T-helper 17 cell (primary cell): ENCODE results near the gene RHAG. TPM values are rescaled to one million over a fixed set of nuclear protein-coding genes. Genes with fewer than 3 reads are reported as not detected.

Experiments used
- ATAC-seq: fragments of 150-1000 bp; cut with Tn5 transposase; 2 replicates; pipeline ENCODE4 v1.10.0; 2021; ENCODE audit warnings: mild to moderate bottlenecking, moderate library complexity
- DNase-seq, 3 donors: peaks; one replicate each; pipeline versions ENCODE4 v3.0.0 to v3.0.0-alpha.2; 2020 to 2021
- H3K9me3 ChIP-seq: one replicate; pipeline ENCODE4 v1.7.0; 2013; ENCODE audit warnings: low read length, mild to moderate bottlenecking; ENCODE audit not compliant: control insufficient read depth, poor library complexity, severe bottlenecking
- H3K27ac Mint-ChIP-seq: one replicate; pipeline ENCODE4 v1.8.0; 2022; ENCODE audit warnings: mild to moderate bottlenecking, moderate library complexity, mixed read lengths
- H3K27me3 Mint-ChIP-seq: one replicate; pipeline ENCODE4 v1.8.0; 2022; ENCODE audit warnings: mixed read lengths
- H3K36me3 Mint-ChIP-seq: one replicate; pipeline ENCODE4 v1.8.0; 2022; ENCODE audit warnings: low read depth, mixed read lengths
- H3K4me1 Mint-ChIP-seq: one replicate; pipeline ENCODE4 v1.8.0; 2022; ENCODE audit warnings: mild to moderate bottlenecking, mixed read lengths
- H3K4me3 Mint-ChIP-seq: one replicate; pipeline ENCODE4 v1.8.0; 2022; ENCODE audit warnings: mild to moderate bottlenecking, moderate library complexity, mixed read lengths
- total RNA-seq, 4 donors: library from RNA in 2 of 4; stranded (reverse) in 2 of 4; gene quantifications; one replicate each; pipeline ENCODE4 v1.2.3 and lab custom pipeline; 2022 to 2026

Gene RHAG
- total RNA-seq, 2 donors from 2014 or later = not detected

DNA sequence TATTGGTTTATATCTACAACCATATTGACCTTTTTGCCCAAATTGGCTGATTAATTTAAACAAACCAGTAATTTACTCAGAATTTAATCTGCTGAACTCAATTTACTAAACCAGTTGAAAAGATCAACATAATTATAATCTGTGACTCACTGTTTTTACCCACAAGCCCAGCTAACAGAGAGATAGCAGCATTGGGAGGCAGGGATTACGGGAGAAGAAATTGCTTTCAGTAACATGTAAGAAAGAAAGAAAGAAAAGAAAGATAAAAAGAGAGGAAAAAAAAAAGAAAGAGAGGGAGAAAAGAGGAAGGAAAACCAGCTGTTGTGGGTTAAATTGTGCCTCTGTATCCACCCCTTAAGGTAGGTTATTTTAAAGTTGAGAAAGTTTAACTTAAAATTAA is 13.3 kb upstream of the RHAG start:
- H3K4me1 Mint-ChIP-seq = no peaks in the 10 kb centered on the region
- no peak for ATAC-seq
- H3K36me3 Mint-ChIP-seq = no peaks in the 10 kb centered on the region
- H3K9me3 ChIP-seq = no peaks in the 10 kb centered on the region
- no peaks in the 10 kb centered on the region for H3K27me3 Mint-ChIP-seq
- no peak overlapping the region for H3K27ac Mint-ChIP-seq
- no peak overlapping the region for H3K4me3 Mint-ChIP-seq
- no peak for DNase-seq

GRCh38 chr6:49648036-49648435 is 11.4 kb upstream of the RHAG start:
- no peaks in the 10 kb centered on the region for H3K36me3 Mint-ChIP-seq
- H3K4me1 Mint-ChIP-seq = no peaks in the 10 kb centered on the region
- H3K27me3 Mint-ChIP-seq = no peaks in the 10 kb centered on the region
- DNase-seq (no peak), ATAC-seq (no peak)
- H3K27ac Mint-ChIP-seq = no peak overlapping the region
- no peak overlapping the region for H3K4me3 Mint-ChIP-seq
- no peaks in the 10 kb centered on the region for H3K9me3 ChIP-seq

GRCh38 chr6:49647476-49647875 is 10.8 kb upstream of the RHAG start:
- no peaks in the 10 kb centered on the region for H3K4me1 Mint-ChIP-seq
- H3K27me3 Mint-ChIP-seq = no peaks in the 10 kb centered on the region
- no peak for DNase-seq
- H3K27ac Mint-ChIP-seq = no peak overlapping the region
- H3K4me3 Mint-ChIP-seq = no peak overlapping the region
- no peak for ATAC-seq
- no peaks in the 10 kb centered on the region for H3K9me3 ChIP-seq
- H3K36me3 Mint-ChIP-seq = no peaks in the 10 kb centered on the region

DNA sequence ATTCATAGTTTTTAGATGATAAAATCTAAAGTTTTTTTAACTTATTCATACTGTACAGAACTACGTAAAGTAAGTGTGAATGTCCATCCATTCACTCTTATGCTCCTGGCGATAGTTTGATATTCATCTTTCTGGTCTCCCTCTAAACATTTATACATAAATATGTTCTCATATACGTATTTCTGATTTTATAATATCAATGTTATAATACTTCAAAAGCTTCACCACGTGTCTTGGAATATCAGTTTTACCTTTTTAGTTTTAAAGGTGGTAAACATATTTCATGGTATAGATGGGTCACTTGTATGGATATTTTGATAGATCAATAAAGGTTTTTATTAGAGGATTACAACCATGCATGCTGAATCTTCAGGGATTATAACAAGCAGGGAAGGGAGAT is 10.3 kb upstream of the RHAG start:
- no peaks in the 10 kb centered on the region for H3K4me1 Mint-ChIP-seq
- no peaks in the 10 kb centered on the region for H3K36me3 Mint-ChIP-seq
- ATAC-seq (no peak), DNase-seq (no peak)
- no peak overlapping the region for H3K4me3 Mint-ChIP-seq
- H3K27me3 Mint-ChIP-seq = no peaks in the 10 kb centered on the region
- H3K27ac Mint-ChIP-seq = no peak overlapping the region
- H3K9me3 ChIP-seq = no peaks in the 10 kb centered on the region

DNA sequence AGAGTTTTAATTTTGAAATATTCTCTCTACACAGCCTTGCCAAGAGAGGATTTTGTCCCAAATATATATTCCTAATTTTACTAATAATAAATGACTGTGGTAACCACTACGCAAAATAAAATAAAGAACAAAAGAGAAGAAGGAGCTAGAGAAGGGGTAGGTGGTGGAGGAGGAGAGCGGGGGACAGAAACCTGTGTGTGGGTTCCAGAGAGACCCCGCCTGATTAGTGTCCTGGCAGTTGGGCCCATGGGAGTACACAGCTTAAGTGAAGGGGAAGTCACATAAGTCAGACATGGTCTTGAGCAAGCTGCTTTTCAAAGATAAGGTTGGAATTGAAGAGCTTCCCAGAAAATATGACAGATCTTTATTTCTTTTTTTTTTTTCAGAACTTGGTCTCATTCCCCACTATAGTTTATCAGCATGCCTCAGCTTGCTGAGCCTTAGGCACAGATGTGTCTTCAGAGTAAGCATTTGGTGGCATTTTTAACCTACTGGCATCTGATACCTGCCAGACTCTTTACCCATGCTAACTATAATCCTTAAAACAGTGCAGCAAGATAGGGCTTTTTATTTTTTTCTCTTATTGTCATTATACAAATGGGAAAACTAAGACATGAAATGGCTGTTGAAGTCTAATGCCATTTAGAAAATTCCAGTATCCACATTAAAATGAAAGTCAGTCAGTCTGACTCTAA is 9.6 kb upstream of the RHAG start:
- no peak overlapping the region for H3K27ac Mint-ChIP-seq
- no peak for DNase-seq
- no peaks in the 10 kb centered on the region for H3K36me3 Mint-ChIP-seq
- H3K9me3 ChIP-seq = no peaks in the 10 kb centered on the region
- no peaks in the 10 kb centered on the region for H3K27me3 Mint-ChIP-seq
- no peak overlapping the region for H3K4me3 Mint-ChIP-seq
- no peak for ATAC-seq
- no peaks in the 10 kb centered on the region for H3K4me1 Mint-ChIP-seq

GRCh38 chr6:49645139-49645538 is 8.5 kb upstream of the RHAG start:
- H3K4me3 Mint-ChIP-seq = no peak overlapping the region
- DNase-seq = no peak
- no peaks in the 10 kb centered on the region for H3K4me1 Mint-ChIP-seq
- no peaks in the 10 kb centered on the region for H3K9me3 ChIP-seq
- H3K27ac Mint-ChIP-seq = no peak overlapping the region
- ATAC-seq = no peak
- H3K27me3 Mint-ChIP-seq = no peaks in the 10 kb centered on the region
- no peaks in the 10 kb centered on the region for H3K36me3 Mint-ChIP-seq

DNA sequence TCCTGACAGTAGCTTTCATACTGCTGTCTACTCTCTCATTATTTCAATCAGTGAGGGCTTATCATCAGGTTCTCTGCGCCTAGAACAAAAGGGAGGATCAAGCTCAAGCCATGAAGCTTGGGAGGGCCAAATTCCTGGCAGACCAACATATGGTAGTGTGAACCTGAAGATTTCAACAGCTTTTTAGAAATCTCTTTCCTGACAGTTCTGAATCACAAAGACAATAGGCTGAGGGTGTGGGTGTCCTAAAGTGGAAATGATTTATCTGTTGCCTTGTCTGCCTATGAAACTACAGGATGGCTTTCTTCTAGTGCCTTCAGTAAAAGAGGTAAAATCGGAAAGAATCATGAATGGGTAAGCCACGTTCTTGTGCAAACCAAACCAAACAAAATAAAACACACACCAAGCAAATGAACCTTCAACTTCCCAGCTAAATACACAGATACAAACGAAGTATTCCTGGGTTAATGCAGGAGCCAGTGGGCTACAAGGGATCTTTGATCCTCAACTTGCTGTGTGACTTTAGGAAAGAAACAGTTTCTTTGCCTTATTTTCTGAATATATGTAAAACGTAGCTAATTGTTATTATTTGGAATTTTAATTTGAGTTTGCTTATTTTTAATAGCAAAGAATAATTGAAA is 2.7 kb upstream of the RHAG start:
- H3K4me1 Mint-ChIP-seq = no peaks in the 10 kb centered on the region
- H3K9me3 ChIP-seq = no peaks in the 10 kb centered on the region
- no peak for DNase-seq
- peaks cover 5% of the 10 kb centered on the region for H3K27me3 Mint-ChIP-seq
- H3K4me3 Mint-ChIP-seq = no peak overlapping the region
- H3K27ac Mint-ChIP-seq = no peak overlapping the region
- no peak for ATAC-seq
- H3K36me3 Mint-ChIP-seq = no peaks in the 10 kb centered on the region

DNA sequence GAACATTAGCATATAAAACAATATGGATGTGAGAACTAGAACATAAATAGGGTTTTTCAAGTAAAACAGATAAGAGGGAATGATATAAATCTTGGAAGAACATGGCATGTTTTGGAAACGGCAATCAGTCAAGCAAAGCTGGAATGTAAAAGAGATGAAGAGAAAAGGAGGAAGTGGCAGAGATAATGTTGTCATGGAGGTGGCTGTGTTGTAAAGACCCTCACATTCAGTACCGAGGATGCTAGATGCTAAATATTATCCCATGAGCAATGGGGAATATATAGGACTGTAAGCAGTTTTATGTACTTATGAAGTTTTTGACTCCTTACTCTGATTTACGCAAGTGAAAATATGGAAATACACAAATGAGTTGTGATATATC is 702 bp upstream of the RHAG start:
- H3K36me3 Mint-ChIP-seq = no peaks in the 10 kb centered on the region
- H3K9me3 ChIP-seq = no peaks in the 10 kb centered on the region
- ATAC-seq (no peak), DNase-seq (no peak)
- no peak overlapping the region for H3K27ac Mint-ChIP-seq
- H3K4me1 Mint-ChIP-seq = no peaks in the 10 kb centered on the region
- peaks cover 11% of the 10 kb centered on the region for H3K27me3 Mint-ChIP-seq
- H3K4me3 Mint-ChIP-seq = no peak overlapping the region

- Mint-ChIP-seq H3K4me3 (no peak overlapping the region), H3K27ac (no peak overlapping the region), H3K4me1 (no peaks in the 10 kb centered on the region), H3K27me3 (peaks cover 11% of the 10 kb centered on the region), H3K36me3 (no peaks in the 10 kb centered on the region)
- H3K9me3 ChIP-seq = no peaks in the 10 kb centered on the region
- no peak for ATAC-seq
- no peak for DNase-seq
These were observed 494 bp downstream of the RHAG start for GRCh38 chr6:49635978-49636712.

- peaks cover 11% of the 10 kb centered on the region for H3K27me3 Mint-ChIP-seq
- ATAC-seq = no peak
- H3K27ac Mint-ChIP-seq = no peak overlapping the region
- no peaks in the 10 kb centered on the region for H3K9me3 ChIP-seq
- H3K4me3 Mint-ChIP-seq = no peak overlapping the region
- H3K4me1 Mint-ChIP-seq = no peaks in the 10 kb centered on the region
- H3K36me3 Mint-ChIP-seq = no peaks in the 10 kb centered on the region
- no peak for DNase-seq
These were observed 1.2 kb downstream of the RHAG start for GRCh38 chr6:49635480-49635879.

DNA sequence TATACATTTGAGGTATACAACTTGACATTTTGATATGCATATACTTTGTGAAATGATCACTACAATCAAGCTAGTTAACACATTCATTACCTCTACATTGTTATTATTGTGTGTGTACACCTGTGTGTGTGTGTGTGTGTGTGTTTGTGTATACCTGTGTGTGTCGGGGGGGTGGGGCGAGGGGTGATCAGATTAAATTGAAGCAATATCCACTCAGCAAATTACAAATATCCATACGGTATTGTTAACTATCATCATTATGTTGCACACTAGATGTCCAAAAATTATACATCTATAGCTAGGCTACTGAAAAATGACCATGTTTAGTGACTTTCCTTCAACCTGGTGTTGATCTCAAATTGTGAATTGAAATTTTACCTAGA is 1.8 kb downstream of the RHAG start:
- no peak overlapping the region for H3K4me3 Mint-ChIP-seq
- no peak for DNase-seq
- H3K36me3 Mint-ChIP-seq = no peaks in the 10 kb centered on the region
- no peaks in the 10 kb centered on the region for H3K4me1 Mint-ChIP-seq
- peaks cover 11% of the 10 kb centered on the region for H3K27me3 Mint-ChIP-seq
- no peaks in the 10 kb centered on the region for H3K9me3 ChIP-seq
- no peak overlapping the region for H3K27ac Mint-ChIP-seq
- ATAC-seq = no peak

GRCh38 chr6:49634092-49634835 is 2.4 kb downstream of the RHAG start:
- H3K36me3 Mint-ChIP-seq = no peaks in the 10 kb centered on the region
- DNase-seq = no peak
- no peak overlapping the region for H3K4me3 Mint-ChIP-seq
- peaks cover 11% of the 10 kb centered on the region for H3K27me3 Mint-ChIP-seq
- no peaks in the 10 kb centered on the region for H3K9me3 ChIP-seq
- ATAC-seq = no peak
- no peaks in the 10 kb centered on the region for H3K4me1 Mint-ChIP-seq
- no peak overlapping the region for H3K27ac Mint-ChIP-seq

GRCh38 chr6:49633541-49633940 is 3.1 kb downstream of the RHAG start:
- no peak for DNase-seq
- Mint-ChIP-seq H3K27me3 (peaks cover 7% of the 10 kb centered on the region), H3K4me3 (no peak overlapping the region), H3K27ac (no peak overlapping the region), H3K4me1 (no peaks in the 10 kb centered on the region), H3K36me3 (no peaks in the 10 kb centered on the region)
- ATAC-seq = no peak
- H3K9me3 ChIP-seq = no peaks in the 10 kb centered on the region
